Suprapubic skin (tissue), 3 donors: ENCODE data around the gene SHOX.
"Not testable (repeated sequence)": the region's sequence is repeated elsewhere in the genome, so short reads cannot be mapped to it uniquely, and the experiment has no call there.

Experiments
- CTCF ChIP-seq, 2 donors: fragments of 200-600 bp in 1 of 2; fragments of 450-650 bp in 1 of 2; sonication (generic) in 1 of 2; IDR thresholded peaks; one replicate each; pipeline ENCODE4 v1.5.1; 2016 to 2019; ENCODE audit warnings: antibody characterized with exemption in 2 of 2, mild to moderate bottlenecking in 1 of 2, moderate library complexity in 1 of 2
- EP300 ChIP-seq: sonication (generic); formaldehyde crosslinking; IDR thresholded peaks from one replicate; pipeline ENCODE4 v1.6.1; 2017; ENCODE audit warnings: antibody characterized with exemption

- not testable (repeated sequence) for TF ChIP-seq CTCF (IDR thresholded peaks at IDR 0.05); EP300
Observed at GRCh38 chrX:608088-608487, 22.5 kb upstream of the SHOX start.
